HG03378 (cell line): ENCODE measurements around the gene CEP350.

Source experiments
- ATAC-seq: cut with Tn5 transposase; IDR thresholded peaks from one replicate; pipeline ENCODE4 v1.9.1; 2021; ENCODE audit warnings: mild to moderate bottlenecking, moderate library complexity; ENCODE audit not compliant: unreplicated experiment

Gene CEP350

DNA sequence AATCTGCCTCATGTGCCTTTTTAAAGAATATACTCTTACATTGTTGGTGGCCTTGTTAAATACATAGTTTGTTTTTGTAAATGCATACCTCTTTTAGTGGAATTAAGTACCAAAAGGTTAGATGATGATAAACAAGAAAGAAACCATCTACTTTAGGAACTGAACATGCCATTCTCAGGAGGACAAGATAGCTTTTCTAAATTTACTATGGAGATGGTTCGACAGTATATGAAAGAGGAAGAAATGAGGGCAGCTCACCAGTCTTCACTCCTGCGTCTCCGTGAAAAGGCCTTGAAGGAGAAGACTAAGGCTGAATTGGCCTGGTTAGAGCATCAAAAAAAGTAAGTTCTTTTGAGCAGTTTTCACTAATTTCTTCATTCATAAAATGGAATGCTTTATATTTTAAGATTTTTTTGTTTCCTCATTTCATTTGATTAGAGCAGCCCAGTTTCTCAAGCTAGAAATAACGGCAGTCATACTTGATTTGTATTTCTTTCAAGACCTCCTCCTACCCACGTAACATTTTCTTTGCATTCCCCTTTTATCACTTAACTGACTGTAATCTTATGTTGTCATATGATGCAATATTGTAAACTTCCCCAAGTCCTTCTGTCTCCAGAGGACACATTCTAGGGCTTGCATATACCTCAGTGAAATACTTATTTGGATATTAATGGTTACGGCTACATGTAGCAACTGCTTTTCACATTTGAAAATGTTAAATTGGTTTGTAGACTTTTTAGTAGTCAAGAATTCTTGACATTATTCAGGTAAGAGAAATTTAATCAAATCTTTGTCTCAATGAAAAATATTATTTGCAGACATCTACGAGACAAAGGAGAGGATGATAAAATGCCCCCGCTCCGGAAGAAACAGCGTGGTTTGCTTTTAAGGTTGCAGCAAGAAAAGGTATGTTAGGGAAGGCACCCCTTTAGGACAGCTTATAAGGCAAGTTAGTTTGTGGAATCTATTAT lies 99.3 kb downstream of the CEP350 start:
- ATAC-seq = no peak

DNA sequence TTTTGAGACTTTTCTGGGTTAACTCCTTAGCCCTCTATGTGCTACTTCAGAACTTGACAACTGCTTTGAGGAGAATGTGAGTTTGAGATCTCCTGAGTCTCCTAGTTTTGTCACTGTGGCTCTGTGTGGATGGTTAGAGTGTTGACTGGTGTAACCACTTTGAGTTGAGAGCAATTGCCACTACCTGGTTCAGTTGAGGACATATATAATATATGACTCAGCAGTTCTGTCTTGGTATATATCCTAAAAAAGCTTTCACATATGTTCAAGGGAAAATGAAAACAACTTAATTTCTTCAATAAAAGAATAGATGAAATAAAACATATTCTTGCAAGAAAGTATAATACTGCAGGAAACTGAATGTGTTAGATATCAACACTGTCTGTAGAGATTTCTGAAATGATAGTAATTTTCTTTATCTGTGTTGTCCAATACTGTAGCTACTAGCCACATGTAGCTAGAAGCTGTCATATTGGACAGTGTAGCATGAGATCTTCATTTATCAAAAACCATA lies 103.3 kb downstream of the CEP350 start:
- ATAC-seq = peak; percentile 72

DNA sequence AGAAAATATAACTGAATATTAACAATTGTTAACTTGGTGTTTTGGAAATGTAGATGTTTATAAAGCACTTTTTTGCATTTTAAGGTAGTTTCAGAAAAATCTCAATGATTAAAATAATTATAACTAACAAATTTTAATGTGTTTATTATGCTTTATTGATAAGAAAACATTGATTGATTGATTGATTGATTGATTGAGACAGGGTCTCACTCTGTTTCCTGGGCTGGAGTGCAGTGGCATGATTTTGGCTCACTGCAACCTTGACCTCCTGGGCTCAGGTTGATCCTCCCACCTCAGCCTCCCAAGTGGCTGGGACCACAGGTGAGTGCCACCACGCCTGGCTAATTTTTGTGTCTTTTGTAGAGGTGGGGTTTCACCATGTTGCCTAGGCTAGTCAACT lies 106.4 kb downstream of the CEP350 start:
- ATAC-seq = no peak

DNA sequence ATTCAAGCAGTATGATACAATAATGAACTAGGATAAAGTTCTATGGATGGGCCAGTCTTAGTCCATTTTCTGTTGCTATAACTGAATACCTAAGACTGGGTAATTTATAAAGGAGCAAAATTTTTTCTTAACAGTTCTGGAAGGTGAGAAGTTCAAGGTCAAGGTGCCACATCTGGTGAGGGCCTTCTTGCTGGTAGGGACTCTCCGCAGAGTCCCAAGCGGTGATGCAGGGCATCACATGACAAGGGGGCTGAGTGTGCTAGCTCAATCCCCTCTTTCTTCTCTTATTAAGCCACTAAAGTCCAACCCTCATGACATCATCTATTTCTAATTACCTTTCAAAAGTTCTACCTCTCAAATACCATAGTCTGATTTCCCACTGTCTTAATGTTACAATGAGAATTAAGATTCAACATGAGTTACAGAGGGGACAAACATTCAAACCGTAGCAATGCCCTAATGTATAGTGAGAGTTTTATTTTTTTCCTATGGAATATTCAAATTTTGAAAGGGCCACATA lies 107.9 kb downstream of the CEP350 start:
- no peak for ATAC-seq

DNA sequence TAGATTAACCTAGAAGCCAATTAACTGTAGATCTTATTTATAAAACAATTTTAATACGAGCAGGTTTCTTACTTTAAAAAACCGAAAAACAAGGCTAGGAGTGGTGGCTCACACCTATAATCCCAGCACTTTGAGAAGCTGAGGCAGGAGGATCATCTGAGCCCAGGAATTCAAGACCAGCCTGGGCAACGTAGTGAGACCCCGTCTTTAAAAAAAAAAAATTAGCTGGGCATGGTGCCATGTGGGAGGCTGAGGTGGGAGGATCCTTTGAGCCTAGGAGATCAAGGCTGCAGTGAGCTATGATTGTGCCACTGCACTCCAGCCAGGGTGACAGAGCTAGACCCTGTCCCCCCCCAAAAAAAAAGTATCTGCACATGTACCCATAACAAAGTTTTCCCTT lies 110.8 kb downstream of the CEP350 start:
- ATAC-seq = no peak

DNA sequence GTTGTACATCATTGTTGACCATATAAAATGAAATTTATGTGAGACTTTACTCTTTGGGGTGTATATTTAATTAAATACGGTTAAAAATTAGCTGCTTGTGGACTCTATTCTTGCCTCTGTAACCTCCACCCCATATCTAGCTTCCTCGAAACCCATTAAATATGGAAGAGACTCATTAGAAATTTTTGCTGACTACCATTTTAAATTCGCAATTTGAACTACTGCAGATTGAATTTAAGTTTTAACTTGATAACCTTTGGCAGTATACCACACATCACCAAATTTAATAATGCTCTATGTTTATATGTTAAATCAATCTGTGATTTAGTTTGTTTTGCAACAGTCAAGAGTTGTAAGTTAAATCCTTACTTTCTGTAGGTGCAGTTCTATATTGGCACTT lies 111.5 kb downstream of the CEP350 start:
- ATAC-seq = no peak

DNA sequence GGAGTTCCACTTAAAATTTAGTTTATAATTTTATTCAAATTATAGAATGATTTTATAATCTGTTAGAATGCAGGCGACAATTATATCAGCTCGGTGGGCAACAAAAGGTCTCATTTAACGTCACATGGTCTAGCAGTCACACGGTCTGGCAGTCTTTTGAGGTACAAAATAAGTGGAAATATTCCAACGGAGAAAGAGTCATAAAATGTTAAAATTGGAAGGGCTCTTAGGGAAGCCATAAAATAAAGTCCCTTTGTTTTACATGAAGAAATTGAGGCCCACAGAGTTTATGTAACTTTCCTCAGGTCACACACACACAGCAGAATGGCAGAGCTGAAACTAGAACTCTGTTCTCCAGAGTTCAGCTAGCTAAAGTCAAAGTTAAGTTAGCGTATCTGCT lies 115.7 kb downstream of the CEP350 start:
- no peak for ATAC-seq

DNA sequence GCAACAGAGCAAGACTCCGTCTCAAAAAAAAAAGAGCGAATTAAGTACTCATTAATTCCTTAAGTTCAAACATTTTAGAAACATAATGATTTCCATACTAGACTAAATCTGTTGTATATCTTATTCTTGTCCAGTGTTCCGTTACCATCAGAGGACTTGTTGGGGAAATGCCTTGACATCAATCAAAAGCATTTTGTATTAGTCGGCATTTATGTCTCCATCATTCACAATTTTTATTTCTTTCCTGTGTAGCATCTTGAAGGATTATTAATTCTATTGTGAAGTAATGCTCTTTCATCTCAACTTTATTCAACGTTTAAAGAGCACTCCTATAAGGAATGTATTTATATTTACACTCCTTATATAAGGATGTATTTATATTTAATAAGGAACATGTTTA lies 117.1 kb downstream of the CEP350 start:
- ATAC-seq = no peak

DNA sequence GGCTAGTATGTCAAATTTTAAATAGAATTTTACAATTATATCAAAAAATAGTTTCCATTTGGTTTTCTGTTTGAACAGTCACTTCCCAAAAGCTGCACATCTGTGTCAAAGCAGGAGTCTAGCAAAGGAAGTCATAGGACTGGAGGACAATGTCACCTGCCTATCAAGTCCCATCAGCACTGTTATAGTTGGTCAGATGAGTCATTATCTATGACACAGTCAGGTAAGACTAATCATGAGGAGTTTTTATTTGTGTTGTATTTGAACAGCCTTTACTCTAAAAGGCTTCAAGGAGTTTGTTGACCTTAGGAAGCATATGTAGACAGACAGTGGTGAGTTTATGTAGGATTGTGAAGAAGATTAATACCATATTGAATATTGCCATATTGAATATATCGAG lies 125.8 kb downstream of the CEP350 start:
- no peak for ATAC-seq

DNA sequence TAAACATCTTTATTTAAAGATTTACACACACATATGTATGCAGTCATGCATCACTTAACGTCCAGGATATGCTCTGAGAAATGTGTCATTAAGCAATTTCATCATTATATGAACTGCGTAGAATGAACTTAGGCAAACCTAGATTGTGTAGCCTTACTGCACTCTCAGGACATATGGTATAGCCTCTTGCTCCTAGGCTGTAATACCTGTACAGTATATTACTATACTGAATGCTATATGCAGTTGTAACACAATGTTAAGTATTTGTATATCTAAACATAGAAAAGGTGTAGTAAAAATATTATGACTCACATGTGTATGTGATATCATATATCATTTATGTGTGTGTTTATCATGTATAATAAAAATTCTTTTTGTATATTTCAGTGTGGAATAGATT lies 126.9 kb downstream of the CEP350 start:
- ATAC-seq = no peak

DNA sequence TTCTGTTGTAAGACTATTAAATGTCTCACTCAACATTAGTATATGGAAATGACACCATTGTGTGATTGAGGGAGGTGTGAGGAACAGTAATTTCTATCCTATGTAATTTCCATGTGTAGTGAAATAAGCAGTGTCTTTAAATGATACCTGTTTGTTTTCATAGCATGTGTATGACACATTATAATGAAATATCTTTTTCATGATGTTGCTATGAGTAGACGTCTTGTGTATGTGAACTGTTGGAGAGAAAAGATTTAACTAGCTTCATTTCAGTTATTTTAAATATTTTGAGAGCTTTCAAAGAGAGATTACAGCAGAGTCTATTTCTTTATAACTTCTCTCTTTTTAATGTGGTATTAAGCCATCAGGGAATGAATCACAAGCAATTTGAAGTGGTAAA lies 128.6 kb downstream of the CEP350 start:
- ATAC-seq = no peak

DNA sequence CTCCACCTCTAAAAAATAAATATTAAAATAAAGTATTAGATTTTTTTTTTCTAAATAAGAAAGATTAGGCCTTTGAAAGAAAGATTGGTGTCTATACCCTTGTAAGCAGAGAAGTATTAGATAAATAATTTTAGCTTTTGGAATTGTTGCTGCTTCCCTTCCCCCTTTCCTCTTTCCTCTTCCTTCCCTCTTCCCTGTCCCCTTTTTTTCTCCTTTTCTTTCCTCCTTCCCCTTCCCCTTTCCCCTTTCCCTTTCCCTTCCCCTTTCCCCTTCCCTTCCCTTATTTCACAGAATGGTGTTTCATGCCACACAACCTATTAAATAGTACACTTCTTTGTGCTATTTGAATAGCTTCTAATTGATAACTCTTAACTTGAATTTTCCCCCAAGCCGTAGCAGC lies 130.3 kb downstream of the CEP350 start:
- no peak for ATAC-seq

DNA sequence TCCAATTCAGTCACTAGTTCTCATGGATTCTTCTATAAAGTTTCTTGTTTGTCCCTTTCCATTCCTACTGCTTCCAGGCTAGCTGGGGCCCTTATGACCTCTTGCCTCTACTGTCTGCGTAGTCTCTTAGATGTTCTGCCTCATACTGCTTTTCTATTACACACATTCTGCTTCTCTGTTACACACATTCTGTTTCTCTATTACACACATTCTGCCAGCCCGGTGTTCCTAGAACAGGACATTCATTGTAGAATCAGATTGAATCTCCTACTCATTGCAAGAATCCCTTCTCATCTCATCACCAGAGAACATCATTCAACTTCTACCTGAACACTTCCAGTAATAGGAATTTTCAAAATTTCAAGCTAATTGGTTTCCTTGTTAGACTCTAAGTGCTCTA lies 130.7 kb downstream of the CEP350 start:
- ATAC-seq = no peak

DNA sequence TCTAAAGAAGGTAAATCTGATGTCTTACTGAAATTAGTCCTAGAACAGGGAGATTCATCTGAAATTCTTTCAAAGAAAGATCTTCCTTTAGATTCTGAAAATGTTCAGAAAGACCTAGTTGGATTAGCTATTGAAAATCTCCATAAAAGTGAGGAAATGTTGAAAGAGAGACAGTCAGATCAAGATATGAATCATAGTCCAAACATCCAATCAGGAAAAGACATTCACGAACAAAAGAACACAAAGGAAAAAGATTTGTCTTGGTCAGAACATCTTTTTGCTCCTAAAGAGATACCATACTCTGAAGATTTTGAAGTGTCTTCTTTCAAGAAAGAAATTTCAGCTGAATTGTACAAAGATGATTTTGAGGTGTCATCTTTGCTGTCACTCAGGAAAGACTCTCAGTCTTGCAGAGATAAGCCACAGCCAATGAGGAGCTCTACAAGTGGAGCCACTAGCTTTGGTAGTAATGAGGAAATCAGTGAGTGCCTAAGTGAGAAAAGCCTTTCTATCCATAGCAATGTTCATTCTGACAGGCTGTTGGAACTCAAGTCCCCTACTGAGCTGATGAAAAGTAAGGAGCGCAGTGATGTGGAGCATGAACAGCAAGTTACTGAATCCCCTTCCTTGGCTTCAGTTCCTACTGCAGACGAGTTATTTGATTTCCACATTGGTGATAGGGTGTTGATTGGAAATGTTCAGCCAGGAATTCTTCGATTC lies 138.5 kb downstream of the CEP350 start:
- no peak for ATAC-seq

DNA sequence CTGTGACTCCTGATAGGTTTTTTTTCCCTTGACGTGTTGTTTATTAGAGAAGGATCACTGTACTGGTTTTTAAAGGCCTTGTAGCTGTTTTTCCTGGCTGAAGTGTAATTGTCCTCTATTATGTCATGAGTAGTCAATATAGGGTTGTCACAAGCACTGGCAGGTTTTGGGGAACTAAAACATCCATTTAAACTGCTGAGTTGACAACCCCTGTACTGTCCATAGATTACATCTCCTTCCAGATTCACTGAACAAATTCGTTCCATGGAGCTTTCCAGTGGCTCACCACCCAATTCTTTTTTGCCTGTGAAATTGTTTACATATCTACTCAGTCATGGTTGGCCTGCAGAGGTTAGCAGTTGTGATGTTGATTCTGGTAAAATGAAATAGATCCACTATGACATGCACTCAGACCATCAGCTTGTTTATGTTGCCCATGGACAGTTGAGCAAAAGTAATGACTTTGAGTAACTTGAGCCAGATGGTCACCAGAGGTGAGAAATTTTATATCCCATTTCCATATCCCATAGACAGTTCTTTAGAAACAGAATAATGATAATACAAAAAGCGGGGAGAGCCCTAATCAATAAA lies 140.2 kb downstream of the CEP350 start:
- no peak for ATAC-seq

DNA sequence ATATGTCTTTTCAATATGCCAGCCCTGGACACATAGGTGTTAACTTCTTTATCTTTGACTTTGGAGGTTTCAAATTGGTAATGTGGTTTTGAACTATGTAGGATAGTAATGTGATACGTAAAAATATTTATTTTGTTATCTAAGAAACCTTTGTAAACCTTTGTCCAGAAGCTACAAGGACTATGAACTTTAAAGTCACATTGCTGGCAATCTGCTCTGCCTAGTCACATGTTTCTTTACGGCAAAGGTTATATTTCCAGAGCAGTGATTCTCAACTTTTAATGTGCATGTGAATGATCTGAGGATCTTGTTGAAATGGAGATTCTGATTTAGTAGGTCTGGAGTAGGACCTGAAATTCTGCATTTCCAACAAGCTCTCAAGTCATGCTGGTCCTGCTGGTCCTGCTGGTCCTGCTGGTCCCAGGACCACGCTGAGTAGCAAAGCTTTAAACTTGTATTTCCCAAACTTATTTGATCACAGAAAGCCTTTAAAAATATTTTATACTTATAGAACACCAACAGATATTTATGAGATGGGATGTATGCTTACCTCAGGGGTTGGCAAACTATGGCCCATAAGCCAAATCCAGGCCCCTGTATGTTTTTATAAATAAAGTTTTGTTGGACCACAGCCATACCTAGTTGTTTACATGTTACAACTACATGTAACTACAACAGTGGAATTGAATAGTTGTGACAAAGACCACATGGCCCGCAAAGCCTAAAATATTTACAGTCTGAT lies 142.1 kb downstream of the CEP350 start:
- ATAC-seq = no peak

DNA sequence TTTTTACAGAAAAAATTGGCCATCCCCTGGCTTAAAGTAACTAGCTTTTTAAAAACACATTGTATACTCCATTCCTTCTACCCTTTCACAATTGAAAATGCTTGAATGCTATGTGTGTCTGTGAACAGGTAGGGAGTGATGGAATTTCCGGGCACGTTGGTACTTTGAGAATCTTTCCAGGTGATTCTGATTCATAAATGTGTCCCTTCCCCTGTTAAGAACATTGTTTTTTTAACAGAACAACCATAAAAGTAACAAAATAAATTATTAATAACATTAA lies 142.7 kb downstream of the CEP350 start:
- ATAC-seq = no peak

DNA sequence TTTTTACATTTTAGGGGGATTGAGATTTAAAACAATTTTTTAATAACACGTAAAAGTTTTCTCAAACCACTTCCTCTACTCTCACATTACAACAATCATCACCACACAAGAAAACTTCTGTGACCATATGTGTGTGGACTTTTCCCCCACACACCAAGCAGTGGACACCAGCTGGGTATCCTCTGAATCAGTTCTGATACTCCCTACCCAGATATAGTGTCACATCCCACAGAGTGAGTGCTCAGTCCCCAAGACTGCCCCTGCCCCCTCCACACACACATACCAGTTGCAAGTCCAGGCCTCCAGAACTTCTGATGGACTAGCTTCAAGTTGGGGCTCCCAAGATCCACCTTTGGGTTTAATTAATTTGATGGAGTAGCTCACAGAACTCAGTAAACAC lies 146.8 kb downstream of the CEP350 start:
- no peak for ATAC-seq

DNA sequence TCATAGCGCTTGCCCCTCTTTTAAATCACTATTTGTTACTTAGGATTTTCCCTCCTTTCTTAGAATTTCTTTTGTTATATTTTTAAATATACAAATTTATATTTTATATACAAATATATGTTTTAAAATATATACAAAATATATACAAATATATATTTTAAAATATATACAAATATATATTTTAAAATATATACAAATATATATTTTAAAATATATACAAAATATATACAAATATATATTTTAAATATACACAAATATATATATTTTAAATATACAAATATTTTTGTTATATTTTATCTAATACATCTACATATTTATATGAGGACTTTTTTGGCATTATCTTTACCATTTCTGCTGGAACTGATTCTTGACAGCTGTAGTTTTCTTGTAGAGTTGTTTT lies 149.2 kb downstream of the CEP350 start:
- ATAC-seq = no peak

DNA sequence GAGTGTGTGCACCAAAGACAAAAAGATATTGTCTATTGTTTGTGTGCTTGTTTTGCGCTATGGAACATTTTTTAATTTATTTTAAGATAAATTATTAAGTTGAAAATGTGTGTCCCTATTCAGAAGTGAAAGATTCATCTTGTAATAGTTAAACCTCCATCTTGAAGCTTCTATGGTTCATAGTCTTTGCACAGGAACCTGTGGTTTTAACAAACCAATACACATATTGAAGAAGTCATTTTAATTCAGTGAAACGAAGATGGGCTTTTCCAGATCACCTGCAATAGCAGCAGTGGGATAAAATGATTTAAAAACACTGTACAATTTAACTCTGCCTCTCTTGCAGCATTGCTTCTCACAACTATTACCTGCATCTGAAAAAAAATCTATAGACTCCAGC lies 157.5 kb downstream of the CEP350 start:
- ATAC-seq = no peak
